ENCODE results near the gene TAF11L13.

Gene TAF11L13

DNA sequence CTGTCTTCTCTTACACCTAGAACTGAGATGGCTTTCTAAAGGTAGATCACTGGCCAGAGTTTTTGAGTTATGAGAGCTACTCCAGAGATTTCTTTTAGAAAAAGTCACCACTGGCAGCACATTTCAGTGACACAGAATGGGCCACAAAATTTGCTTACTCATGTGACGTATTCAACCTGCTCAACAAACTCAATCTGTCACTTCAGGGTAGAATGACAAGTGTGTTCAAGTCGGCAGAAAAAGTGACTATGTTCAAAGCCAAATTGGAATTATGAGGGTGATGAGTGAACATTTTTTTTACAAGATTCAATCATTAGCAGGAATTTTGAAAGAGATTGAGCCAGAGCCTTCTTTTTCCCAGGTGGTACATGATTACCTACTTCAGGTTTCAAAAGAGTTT lies 48.8 kb downstream of the TAF11L13 start:
- FAIRE-seq: no peak
